ENCODE results near the gene FOXP4. TPM values are rescaled to one million over a fixed set of nuclear protein-coding genes. Genes with fewer than 3 reads are reported as not detected.

The FOXP4 gene
- polyA plus RNA-seq, 1 of the 3 experiments (the other 2 are of a cell fraction), result 7.3 TPM

- TF ChIP-seq REST (IDR thresholded peaks at IDR 0.05; ENCODE audit: low read depth, low read length), result no peak
- no peak for TF ChIP-seq EZH2phosphoT487 (IDR thresholded peaks at IDR 0.05; ENCODE audit: borderline replicate concordance, low read depth)
- no peak for TF ChIP-seq FOXJ3 (CRISPR knock-in tag; IDR thresholded peaks at IDR 0.05)
- no peak for TF ChIP-seq NRF1 (IDR thresholded peaks at IDR 0.05; ENCODE audit: low read depth, low read length)
- TF ChIP-seq NFIC (IDR thresholded peaks at IDR 0.05; ENCODE audit: borderline replicate concordance), result no peak
- TF ChIP-seq RXRA (IDR thresholded peaks at IDR 0.05; ENCODE audit: borderline replicate concordance, low read depth), result no peak
Measured at GRCh38 chr6:41531016-41531415, 15.2 kb upstream of the FOXP4 start (continued).

- Histone ChIP-seq H3K9me2 (no peaks in the 10 kb centered on the region), H3K9ac (no peak overlapping the region), H3K4me1 (ENCODE audit: control insufficient read depth in 1 of 2, insufficient read depth in 2 of 2, low read depth in 1 of 2, low read length in 1 of 2) (peaks cover 15 to 35% of the 10 kb centered on the region in 2 experiments), H3K27ac (ENCODE audit: low read depth in 2 of 2, low read length in 1 of 2) (peak overlapping the region; percentile 25 to 70; a peak in 3 of 4 replicates), H4K20me1 (ENCODE audit: insufficient read depth) (no peaks in the 10 kb centered on the region), H3K79me2 (ENCODE audit: insufficient read depth) (no peaks in the 10 kb centered on the region), H3K4me3 (ENCODE audit: low read depth in 2 of 2, low read length in 1 of 2) (peak overlapping the region in 1 of 2 experiments; percentile 18; a peak in 2 of 4 replicates), H3K4me2 (peak overlapping the region; percentile 76), H3F3A (replicated peaks; ENCODE audit: insufficient read depth) (peaks cover 4% of the 10 kb centered on the region), H2AFZ (ENCODE audit: low read depth) (peak overlapping the region; percentile 18; the same call in 1 of the 2 replicates), H3K27me3 (ENCODE audit: insufficient read depth) (no peaks in the 10 kb centered on the region), H3K36me3 (replicated peaks in 1 of 2; ENCODE audit: control insufficient read depth in 1 of 2, insufficient read depth in 2 of 2, low read length in 1 of 2) (no peaks in the 10 kb centered on the region), H3K9me3 (no peaks in the 10 kb centered on the region)
- 23% methylated on average over 19 of the region's 22 CpGs for WGBS (ENCODE audit: low lambda C conversion rate)
- TF ChIP-seq SIN3A (IDR thresholded peaks at IDR 0.05; ENCODE audit: borderline replicate concordance, low read depth, low read length) (peak; percentile 68; the same call in 1 of the 2 replicates), RCOR1 (IDR thresholded peaks at IDR 0.05; ENCODE audit: low read length) (peak; percentile 93), NRF1 (IDR thresholded peaks at IDR 0.05; ENCODE audit: low read depth, low read length) (no peak), CHD2 (IDR thresholded peaks at IDR 0.05; ENCODE audit: low read length, partially characterized antibody) (peak; percentile 42), USF2 (IDR thresholded peaks at IDR 0.05; ENCODE audit: borderline replicate concordance, low read depth, low read length) (no peak), SMC3 (IDR thresholded peaks at IDR 0.05; ENCODE audit: low read depth, low read length) (no peak), GATA2 (CRISPR knock-in tag; IDR thresholded peaks at IDR 0.05) (peak; percentile 96), JUND (IDR thresholded peaks at IDR 0.05) (no peak), FOXJ3 (CRISPR knock-in tag; IDR thresholded peaks at IDR 0.05) (peak; percentile 88), TCF12 (IDR thresholded peaks at IDR 0.05) (peak; percentile 97), IRF3 (IDR thresholded peaks at IDR 0.05; ENCODE audit: low read depth, low read length) (no peak), EP300 (IDR thresholded peaks at IDR 0.05; ENCODE audit: borderline replicate concordance in 1 of 2, low read depth in 1 of 2, low read length in 1 of 2) (peak in 1 of 2 experiments; percentile 73; a peak in 1 of 4 replicates), PBX3 (IDR thresholded peaks at IDR 0.05) (peak; percentile 38; the same call in 1 of the 2 replicates), POLR2AphosphoS5 (IDR thresholded peaks at IDR 0.05; ENCODE audit: low read depth, low read length) (peak; percentile 56; the same call in 1 of the 2 replicates), MEF2A (IDR thresholded peaks at IDR 0.05; ENCODE audit: borderline replicate concordance, low read depth) (0 out of 2 replicates have a peak, but pooled peaks have one; percentile 58)
- CTCF ChIA-PET, result interaction anchor here (0.6 to 1.2 kb wide), 6 partner anchors 42 to 199 kb away, joined by 3 to 4 read pairs (median 3); no protein-coding TSS in a partner anchor
- POLR2A ChIA-PET, result no interaction called here
- DNase-seq, result peak; percentile 84
Measured at GRCh38 chr6:41531591-41532582, 14.3 kb upstream of the FOXP4 start.
